H1 (cell line): ENCODE data around the gene RBM17. TPM values are rescaled to one million over a fixed set of nuclear protein-coding genes. Genes with fewer than 3 reads are reported as not detected.

Source experiments
- CTCF ChIA-PET: fragments of 300-600 bp; sonication (Branson Sonifier 250); formaldehyde crosslinking; loops from one replicate; lab custom pipeline; 2021; ENCODE audit not compliant: partially characterized antibody; lab: Charles Lee
- POLR2A ChIA-PET: fragments of 300-600 bp; sonication (Branson Sonifier 250); formaldehyde crosslinking; loops from one replicate; lab custom pipeline; 2021; ENCODE audit warnings: inconsistent platforms; ENCODE audit not compliant: partially characterized antibody; lab: Charles Lee
- DNase-seq, 2 experiments: peaks; one replicate each; pipeline versions ENCODE4 v3.0.0 to v3.0.0-alpha.2; 2010 to 2022; ENCODE audit warnings: low spot score in 2 of 2, low read depth in 1 of 2, mixed read lengths in 1 of 2
- FAIRE-seq: peaks from 2 replicates; lab custom pipeline; 2011; peaks lifted over from hg19 to GRCh38; lab: Jason Lieb, UNC
- H2AFZ ChIP-seq: 2 replicates; pipeline ENCODE4 v1.8.1; 2012; ENCODE audit warnings: low read length, inconsistent platforms
- H2AK5ac ChIP-seq: 2 replicates; pipeline ENCODE4 v1.6.1; 2013; ENCODE audit warnings: low read depth, low read length
- H2BK120ac ChIP-seq: replicated peaks from 2 replicates; pipeline ENCODE3; 2013; ENCODE audit warnings: low read depth, low read length, inconsistent platforms
- H2BK12ac ChIP-seq: 2 replicates; pipeline ENCODE4 v1.6.1; 2013; ENCODE audit warnings: low read depth, low read length
- H2BK15ac ChIP-seq: 2 replicates; pipeline ENCODE4 v1.6.1; 2013; ENCODE audit warnings: low read length
- H2BK20ac ChIP-seq: 2 replicates; pipeline ENCODE4 v1.6.1; 2013; ENCODE audit warnings: low read length
- H2BK5ac ChIP-seq: 2 replicates; pipeline ENCODE4 v1.6.1; 2013; ENCODE audit warnings: low read depth, low read length
- H3K14ac ChIP-seq: 2 replicates; pipeline ENCODE4 v1.6.1; 2013; ENCODE audit warnings: inconsistent platforms; ENCODE audit not compliant: insufficient read length
- H3K18ac ChIP-seq: 2 replicates; pipeline ENCODE4 v1.6.1; 2013; ENCODE audit warnings: low read length; ENCODE audit errors: extremely low read depth
- H3K23ac ChIP-seq: 2 replicates; pipeline ENCODE4 v1.6.1; 2013; ENCODE audit warnings: inconsistent platforms; ENCODE audit not compliant: insufficient read length
- H3K23me2 ChIP-seq: 2 replicates; pipeline ENCODE4 v1.6.1; 2013; ENCODE audit warnings: low read depth, low read length
- H3K27ac ChIP-seq: 2 replicates; pipeline ENCODE4 v1.6.1; 2011; ENCODE audit warnings: low read depth, low read length, inconsistent platforms
- H3K27me3 ChIP-seq, 4 experiments: replicated peaks in 1 of 4; 1 replicate in 1 of 4; 2 replicates in 3 of 4; pipeline versions ENCODE4 v1.6.1 to v1.8.1; 2011 to 2013; ENCODE audit warnings: low read length in 3 of 4, mild to moderate bottlenecking in 3 of 4, inconsistent platforms in 2 of 4, mixed read lengths in 2 of 4, moderate library complexity in 1 of 4; ENCODE audit not compliant: control insufficient read depth in 3 of 4, insufficient read depth in 3 of 4; ENCODE audit errors: extremely low read depth in 1 of 4
- H3K36me3 ChIP-seq, 4 experiments: 2 replicates each; pipeline versions ENCODE4 v1.6.1 to v1.8.1; 2011 to 2013; ENCODE audit warnings: mild to moderate bottlenecking in 4 of 4, low read length in 3 of 4, moderate library complexity in 2 of 4, control low read depth in 1 of 4, inconsistent platforms in 1 of 4; ENCODE audit not compliant: insufficient read depth in 4 of 4, control insufficient read depth in 2 of 4
- H3K4ac ChIP-seq: replicated peaks from 2 replicates; pipeline ENCODE3; 2013; ENCODE audit warnings: low read length, low read depth, mixed read lengths, inconsistent platforms; ENCODE audit not compliant: insufficient read length
- H3K4me1 ChIP-seq, 4 experiments: replicated peaks in 1 of 4; 1 replicate in 1 of 4; 2 replicates in 3 of 4; pipeline versions ENCODE4 v1.6.1 to v1.8.1; 2011 to 2013; ENCODE audit warnings: low read length in 3 of 4, inconsistent platforms in 2 of 4, mixed read lengths in 1 of 4; ENCODE audit not compliant: insufficient read depth in 4 of 4, control insufficient read depth in 3 of 4
- H3K4me2 ChIP-seq, 2 experiments: 2 replicates each; pipeline versions ENCODE4 v1.6.1 to v1.8.1; 2011 to 2013; ENCODE audit warnings: low read depth in 2 of 2, low read length in 2 of 2, control low read depth in 1 of 2, inconsistent platforms in 1 of 2, mild to moderate bottlenecking in 1 of 2; ENCODE audit not compliant: insufficient read depth in 1 of 2
- H3K4me3 ChIP-seq, 4 experiments: fragments of 200-600, 300-600 bp in 1 of 4; sonication (generic), shearing (Covaris generic), sonication (Bioruptor Twin) in 1 of 4; 2 replicates each; pipeline versions ENCODE4 v1.5.1 to v1.8.1; 2011 to 2016; ENCODE audit warnings: low read length in 4 of 4, low read depth in 3 of 4, control low read depth in 2 of 4, inconsistent platforms in 2 of 4, mild to moderate bottlenecking in 2 of 4, mixed read lengths in 1 of 4, moderate library complexity in 1 of 4; ENCODE audit not compliant: insufficient read depth in 2 of 4; ENCODE audit errors: extremely low read depth in 1 of 4
- H3K56ac ChIP-seq: replicated peaks from 2 replicates; pipeline ENCODE3; 2013; ENCODE audit warnings: low read depth, mild to moderate bottlenecking, mixed read lengths, low read length, inconsistent platforms; ENCODE audit not compliant: insufficient read length
- H3K79me1 ChIP-seq: 2 replicates; pipeline ENCODE4 v1.6.1; 2013; ENCODE audit warnings: low read depth, low read length, control low read depth
- H3K79me2 ChIP-seq, 2 experiments: 2 replicates each; pipeline versions ENCODE4 v1.6.1 to v1.8.1; 2012 to 2013; ENCODE audit warnings: low read length in 2 of 2, mild to moderate bottlenecking in 2 of 2, inconsistent platforms in 1 of 2; ENCODE audit not compliant: insufficient read depth in 2 of 2, control insufficient read depth in 1 of 2
- H3K9ac ChIP-seq, 4 experiments: replicated peaks in 1 of 4; 1 replicate in 1 of 4; 2 replicates in 3 of 4; pipeline versions ENCODE4 v1.6.1 to v1.8.1; 2011 to 2013; ENCODE audit warnings: low read depth in 3 of 4, low read length in 3 of 4, control low read depth in 2 of 4, mild to moderate bottlenecking in 2 of 4, moderate library complexity in 2 of 4, inconsistent platforms in 1 of 4; ENCODE audit errors: extremely low read depth in 1 of 4
- H3K9me3 ChIP-seq, 2 experiments: 2 replicates each; pipeline versions ENCODE4 v1.6.1 to v1.8.1; 2012 to 2013; ENCODE audit warnings: mild to moderate bottlenecking in 2 of 2, moderate library complexity in 2 of 2, control low read depth in 1 of 2, inconsistent platforms in 1 of 2, low read depth in 1 of 2, low read length in 1 of 2, mixed read lengths in 1 of 2; ENCODE audit not compliant: insufficient read depth in 2 of 2
- H4K20me1 ChIP-seq, 2 experiments: replicated peaks in 1 of 2; 2 replicates each; pipeline versions ENCODE3 to v1.8.1; 2011 to 2013; ENCODE audit warnings: inconsistent platforms in 2 of 2, low read length in 2 of 2, mild to moderate bottlenecking in 1 of 2; ENCODE audit not compliant: insufficient read depth in 2 of 2, control insufficient read depth in 1 of 2
- H4K5ac ChIP-seq: 2 replicates; pipeline ENCODE4 v1.6.1; 2013; ENCODE audit warnings: low read length, low read depth, mixed read lengths, inconsistent platforms; ENCODE audit not compliant: insufficient read length
- H4K8ac ChIP-seq: 2 replicates; pipeline ENCODE4 v1.8.0; 2013; ENCODE audit warnings: mild to moderate bottlenecking, moderate library complexity, low read length, inconsistent platforms; ENCODE audit not compliant: insufficient read depth; ENCODE audit errors: extremely low read depth
- H4K91ac ChIP-seq: replicated peaks from 2 replicates; pipeline ENCODE3; 2013; ENCODE audit warnings: low read length, mixed read lengths, inconsistent platforms; ENCODE audit not compliant: insufficient read length
- ATF2 ChIP-seq: IDR thresholded peaks from 2 replicates; pipeline ENCODE4 v1.6.1; 2012; ENCODE audit warnings: low read length, inconsistent platforms
- EP300 ChIP-seq, 2 experiments: IDR thresholded peaks; 1 replicate in 1 of 2; 2 replicates in 1 of 2; pipeline ENCODE4 v1.6.1; 2011 to 2012; ENCODE audit warnings: low read depth in 2 of 2, low read length in 2 of 2, mild to moderate bottlenecking in 2 of 2, borderline replicate concordance in 1 of 2, inconsistent platforms in 1 of 2, moderate library complexity in 1 of 2
- MAX ChIP-seq: IDR thresholded peaks from 2 replicates; pipeline ENCODE4 v1.6.1; 2012; ENCODE audit warnings: inconsistent platforms
- RNF2 ChIP-seq: fragments of 200-900, 300-1000 bp; sonication (generic); IDR thresholded peaks from 2 replicates; pipeline ENCODE4 v1.7.1; 2016; ENCODE audit warnings: borderline replicate concordance, low read depth, mild to moderate bottlenecking, antibody characterized with exemption, low read length; ENCODE audit not compliant: poor library complexity, severe bottlenecking; ENCODE audit errors: missing control alignments
- SIRT6 ChIP-seq: IDR thresholded peaks from one replicate; pipeline ENCODE4 v1.7.1; 2012; ENCODE audit warnings: low read length, inconsistent platforms
- TEAD4 ChIP-seq: IDR thresholded peaks from 2 replicates; pipeline ENCODE4 v1.6.1; 2012; ENCODE audit warnings: low read depth, low read length, inconsistent platforms, mixed read lengths
- WGBS, 2 experiments: shearing (Covaris generic) in 1 of 2; methylation state at CpG; one replicate each; pipeline versions ENCODE4 v1.1.6 to v1.1.7; 2013 to 2015; ENCODE audit warnings: low lambda C conversion rate in 2 of 2, mixed read lengths in 2 of 2, inconsistent platforms in 1 of 2, low coverage in 1 of 2, missing lambda C conversion rate in 1 of 2; ENCODE audit not compliant: insufficient replicate concordance in 2 of 2, insufficient coverage in 1 of 2, insufficient read length in 1 of 2; ENCODE audit errors: extremely low coverage in 1 of 2, missing lambda C conversion rate in 1 of 2; 5-methylcytosine and 5-hydroxymethylcytosine counted together
- polyA plus RNA-seq, 7 experiments: library from polyadenylated mRNA; depleted of rRNA in 3 of 7; stranded (reverse) in 5 of 7; unstranded in 2 of 7; fragments of >200 nt in 5 of 7; fragments of 200-250 nt in 2 of 7; gene quantifications; 1 replicate in 5 of 7; 2 replicates in 1 of 7; 4 replicates in 1 of 7; pipeline versions ENCODE4 v1.2.1 to v1.2.3, GENCODE V29; 2011 to 2013; ENCODE audit warnings: missing spikeins in 2 of 7, mixed read lengths in 2 of 7
- total RNA-seq: library from RNA; stranded (reverse); fragmentation: NEBNext Ultra II Directional; extraction: Animal tissue kit (Norgen Biotek cat#: 25700); gene quantifications from 2 replicates; pipeline ENCODE4 v1.2.1, GENCODE V29; 2021

RBM17 gene
- total and polyA plus RNA-seq, 2 of the 8 experiments (the other 6 are each of a cell fraction or from before 2014, with no cell fraction given): 15.7 to 128 TPM

GRCh38 chr10:6116806-6117205 is 28.0 kb downstream of the RBM17 start:
- Histone ChIP-seq H2BK15ac (no peak overlapping the region), H3K4me3 (no peak overlapping the region), H2BK20ac (no peak overlapping the region), H3K79me2 (no peaks in the 10 kb centered on the region), H3K4ac (no peak overlapping the region), H2BK5ac (no peak overlapping the region), H3K4me1 (no peaks in the 10 kb centered on the region; a peak in 2 of 7 replicates), H3K14ac (no peak overlapping the region), H3K9ac (no peak overlapping the region), H2BK12ac (no peak overlapping the region), H3K79me1 (no peaks in the 10 kb centered on the region; the same call in 1 of the 2 replicates), H3K27ac (no peak overlapping the region), H4K5ac (no peak overlapping the region), H4K8ac (no peak overlapping the region), H3K18ac (no peak overlapping the region), H3K36me3 (peaks cover 14 to 52% (median 35%) of the 10 kb centered on the region in 4 experiments), H3K27me3 (no peaks in the 10 kb centered on the region), H3K56ac (no peak overlapping the region), H3K9me3 (no peaks in the 10 kb centered on the region), H3K23me2 (no peaks in the 10 kb centered on the region), H3K4me2 (no peak overlapping the region), H3K23ac (no peak overlapping the region), H2AFZ (no peak overlapping the region), H4K20me1 (no peaks in the 10 kb centered on the region), H2BK120ac (no peak overlapping the region), H4K91ac (no peak overlapping the region), H2AK5ac (no peak overlapping the region)
- POLR2A ChIA-PET: interaction anchor here (0.7 to 0.9 kb wide), 2 partner anchors 95 to 221 kb away, joined by 3 read pairs; no protein-coding TSS in a partner anchor
- no peak for DNase-seq
- TF ChIP-seq RNF2: no peak
- TF ChIP-seq EP300 (IDR thresholded peaks at IDR 0.05; ENCODE audit: borderline replicate concordance in 1 of 2, low read depth in 2 of 2, low read length in 2 of 2): no peak
- no peak for TF ChIP-seq SIRT6
- no peak for TF ChIP-seq MAX
- TF ChIP-seq TEAD4: no peak
- no peak for TF ChIP-seq ATF2
- CTCF ChIA-PET: interaction anchor here (1.3 kb wide), 1 partner anchor 285 kb away, joined by 4 read pairs; no protein-coding TSS in a partner anchor
- FAIRE-seq: no peak
- WGBS, 2 experiments: 94% methylated on average over 1 of the region's 1 CpG; no CpG with 5 or more reads in 1 of the 2 experiments
